ENCODE results near the gene IFNAR1.

The IFNAR1 gene

DNA sequence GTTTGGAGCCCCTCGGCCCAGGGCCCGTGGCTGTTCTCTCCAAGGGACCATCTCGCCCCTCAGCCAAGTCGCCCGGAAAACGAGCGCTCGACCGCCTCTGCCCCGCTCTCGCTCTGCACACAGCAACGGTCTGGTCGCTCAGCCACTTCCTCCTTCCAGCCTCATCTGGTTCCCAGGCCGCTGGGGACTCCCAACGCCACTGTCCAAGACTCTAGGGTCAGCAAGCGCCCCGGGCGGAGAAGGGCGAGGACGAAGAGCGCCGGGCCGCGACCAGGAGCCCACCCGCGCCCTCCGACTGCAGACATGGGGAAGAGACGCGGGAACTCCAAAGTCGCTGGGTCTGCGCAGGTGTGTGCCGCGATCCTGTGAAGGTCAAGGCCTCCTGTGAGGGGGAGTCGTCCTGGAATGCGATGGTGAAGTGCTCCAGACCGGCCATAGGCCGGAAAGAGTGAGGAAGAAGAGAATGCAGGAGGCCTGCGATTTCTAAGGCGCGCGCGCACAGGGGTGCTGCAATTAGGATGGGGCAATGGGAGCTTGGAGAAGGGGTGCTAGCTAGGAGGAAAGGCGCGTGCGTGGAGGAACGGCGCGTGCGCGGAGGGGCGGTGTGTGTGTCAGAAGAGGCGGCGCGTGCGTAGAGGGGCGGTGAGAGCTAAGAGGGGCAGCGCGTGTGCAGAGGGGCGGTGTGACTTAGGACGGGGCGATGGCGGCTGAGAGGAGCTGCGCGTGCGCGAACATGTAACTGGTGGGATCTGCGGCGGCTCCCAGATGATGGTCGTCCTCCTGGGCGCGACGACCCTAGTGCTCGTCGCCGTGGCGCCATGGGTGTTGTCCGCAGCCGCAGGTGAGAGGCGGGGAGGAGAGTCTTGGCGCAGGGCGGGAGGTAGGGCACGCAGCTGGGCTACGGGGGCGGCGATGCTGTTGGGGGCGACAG lies at the start of gene IFNAR1:
TSS of gene IFNAR1 (plus strand) at position 680 of the 931 bp plus-strand sequence. CDS start at position 766, 86 bp downstream.
- DNase-seq (ENCODE audit: low spot score): peak; percentile 64

DNA sequence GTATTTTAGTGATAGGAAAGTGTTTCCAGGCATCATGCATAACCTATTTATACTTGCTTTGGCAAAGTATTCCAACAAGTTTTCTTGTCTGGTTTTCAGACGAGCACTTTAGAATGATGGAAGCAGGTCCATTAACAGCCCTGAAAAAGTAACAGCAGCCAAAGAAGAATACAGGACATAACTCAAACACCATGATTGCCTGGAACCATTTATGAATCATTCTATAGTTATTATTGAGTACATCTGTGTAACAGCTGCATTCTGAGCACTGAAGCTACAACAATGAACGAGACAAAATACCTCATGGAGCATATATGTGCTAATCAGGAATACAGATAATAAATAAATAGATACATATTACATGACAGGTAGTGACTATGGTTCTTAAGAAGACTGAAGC lies 46.0 kb upstream of the IFNAR1 start:
- no peak for DNase-seq (ENCODE audit: low spot score)

DNA sequence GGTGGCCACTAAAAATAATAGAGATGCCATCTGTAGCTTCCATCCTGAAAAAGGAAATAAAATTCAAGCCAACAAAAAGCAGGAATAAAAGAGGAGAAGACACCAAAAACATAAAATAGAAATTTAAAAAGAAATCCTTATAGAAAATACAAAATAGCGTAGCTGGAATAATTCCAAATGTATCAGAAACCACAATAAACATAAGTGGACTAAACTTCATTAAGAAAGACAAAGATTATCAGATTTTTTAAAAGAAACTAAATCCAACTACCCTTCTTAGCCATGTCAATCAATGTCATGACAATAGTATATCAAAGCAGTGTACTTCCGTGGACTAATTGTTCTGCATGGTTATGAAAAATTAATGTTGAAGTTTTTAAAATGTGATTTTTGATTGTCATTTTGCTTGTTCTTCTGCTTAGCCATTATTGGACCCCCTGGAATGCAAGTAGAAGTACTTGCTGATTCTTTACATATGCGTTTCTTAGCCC lies 45.4 kb upstream of the IFNAR1 start:
- no peak for DNase-seq (ENCODE audit: low spot score)

DNA sequence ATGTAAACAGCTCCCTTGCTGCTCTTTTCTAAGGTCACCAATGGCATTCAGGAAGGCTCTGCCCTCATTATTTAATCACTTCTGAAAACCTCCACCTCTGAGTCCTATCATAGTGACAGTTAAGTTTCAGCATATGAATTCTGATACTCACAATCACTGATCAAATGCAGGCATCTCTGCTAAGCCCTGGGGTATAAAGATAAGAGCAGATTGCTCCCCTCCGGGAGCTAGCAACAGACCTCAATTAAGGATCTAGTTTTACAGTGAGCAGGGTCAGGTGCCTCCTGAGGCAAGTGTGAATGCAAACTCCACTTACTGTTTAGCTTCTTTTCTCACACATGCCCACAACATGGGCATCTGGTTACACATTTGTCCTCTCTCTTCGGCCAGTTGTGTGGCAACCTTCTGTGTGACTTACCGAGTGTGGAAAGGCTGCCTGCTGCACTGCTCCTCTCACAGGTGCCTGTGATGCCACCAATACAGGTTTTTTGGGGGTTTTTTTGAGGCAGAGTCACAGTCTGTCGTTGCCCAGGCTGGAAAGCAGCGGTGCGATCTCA lies 43.6 kb upstream of the IFNAR1 start:
- no peak for DNase-seq (ENCODE audit: low spot score)

DNA sequence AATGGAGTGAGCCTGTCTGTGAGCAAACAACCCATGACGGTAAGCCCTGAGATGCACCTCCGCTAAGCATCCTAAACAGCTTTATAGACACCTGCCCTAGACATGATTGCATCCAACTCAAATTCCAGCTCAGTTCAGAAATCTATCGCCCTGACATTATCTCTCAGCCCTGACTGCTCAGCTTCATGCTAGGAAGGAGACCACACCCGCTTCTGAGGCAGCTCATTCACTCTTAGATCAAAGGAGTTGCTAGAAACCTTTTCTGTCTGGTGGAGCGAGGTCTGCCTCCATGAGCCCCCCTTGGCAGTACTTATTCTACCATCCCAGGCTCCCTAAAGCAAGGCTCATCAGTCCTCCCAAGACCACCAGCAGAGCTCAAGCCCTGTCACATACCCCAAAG lies 41.6 kb upstream of the IFNAR1 start:
- DNase-seq (ENCODE audit: low spot score): no peak

DNA sequence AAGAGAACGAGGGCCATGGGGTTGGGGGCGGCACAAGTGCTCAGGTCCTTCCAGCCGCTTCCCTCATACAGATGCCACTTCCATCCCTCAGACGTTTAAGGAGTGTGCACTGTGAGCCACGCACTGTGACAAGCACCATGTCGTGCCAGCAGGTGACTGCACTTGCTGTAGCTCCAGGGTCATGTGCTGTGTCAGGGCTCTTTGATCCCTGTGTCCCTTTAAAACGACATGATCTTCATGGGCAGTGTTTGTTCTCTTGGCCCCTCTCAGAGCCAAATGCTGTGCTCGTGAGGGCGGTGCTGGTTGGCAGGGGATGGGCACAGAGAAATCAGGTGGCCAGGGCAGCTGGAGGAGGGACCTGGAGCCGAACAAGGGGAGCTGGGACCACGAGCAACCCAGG lies 38.7 kb upstream of the IFNAR1 start:
- no peak for DNase-seq (ENCODE audit: low spot score)

DNA sequence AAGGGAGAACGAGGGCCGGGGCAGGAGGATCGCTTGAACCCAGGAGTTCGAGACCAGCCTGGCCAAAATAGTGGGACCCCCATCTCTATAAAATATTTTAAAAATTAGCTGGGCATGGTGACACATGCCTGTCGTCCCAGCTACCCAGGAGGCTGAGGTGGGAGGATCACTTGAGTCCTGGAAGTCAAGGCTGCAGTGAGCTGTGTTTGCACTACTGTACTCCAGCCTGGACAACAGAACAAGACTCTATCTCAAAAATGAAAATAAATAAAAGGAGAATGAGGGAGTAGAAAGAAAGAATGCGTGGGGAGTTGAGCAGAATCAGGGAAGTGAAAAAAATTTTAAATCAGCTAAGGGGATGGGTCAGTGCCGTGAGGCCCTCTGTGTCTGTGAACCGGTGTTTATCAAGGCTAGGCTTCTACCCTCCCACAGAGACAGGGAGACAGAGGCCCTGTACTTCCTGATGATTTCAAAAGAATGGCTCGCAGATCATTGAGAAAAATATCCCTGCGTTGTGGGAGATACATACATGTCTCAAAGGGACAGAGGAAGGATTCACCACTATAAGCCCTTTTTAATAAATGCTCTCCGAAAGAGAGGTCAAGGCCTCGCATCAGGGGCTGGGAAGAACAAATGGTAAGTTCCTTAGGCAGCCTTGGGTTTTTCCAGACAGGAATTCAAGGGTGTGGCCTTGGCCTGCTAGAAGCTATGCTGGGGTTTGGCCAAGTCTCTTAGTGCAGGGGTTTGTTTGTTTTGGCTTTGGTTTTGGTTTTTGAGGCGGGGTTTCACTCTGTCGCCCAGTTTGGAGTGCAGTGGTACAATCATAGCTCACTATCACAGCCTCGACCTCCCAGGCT lies 37.9 kb upstream of the IFNAR1 start:
- no peak for DNase-seq (ENCODE audit: low spot score)

DNA sequence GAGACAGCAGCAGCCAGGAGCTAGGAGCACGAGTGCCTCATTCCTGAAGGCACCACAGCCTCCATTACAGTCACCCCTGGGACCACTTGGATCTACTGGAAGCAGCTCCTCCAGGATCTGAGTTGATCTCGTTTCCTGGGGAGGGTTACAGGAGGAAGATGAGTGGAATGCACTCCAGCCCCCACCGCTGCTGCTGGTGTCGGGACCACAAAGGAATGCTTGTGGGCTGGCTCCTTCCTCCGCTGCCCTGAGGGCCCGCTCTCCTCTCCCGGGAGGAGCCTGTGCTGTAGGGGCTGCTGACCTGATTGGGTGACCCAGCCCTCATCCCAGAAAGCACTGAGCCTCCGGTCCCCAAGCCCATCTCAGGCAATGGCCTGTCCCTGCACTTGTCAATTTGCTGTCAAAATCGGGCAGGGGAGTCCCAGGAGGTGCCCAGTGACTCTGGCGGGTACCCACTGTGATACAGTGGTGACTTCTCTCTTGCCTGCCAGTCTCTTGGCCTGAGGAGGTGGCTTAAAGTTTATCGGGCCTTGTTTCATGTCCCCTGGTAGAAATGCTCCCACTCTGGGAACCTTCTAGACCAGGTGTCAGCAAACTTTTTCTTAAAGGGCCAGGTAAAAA lies 35.5 kb upstream of the IFNAR1 start:
- no peak for DNase-seq (ENCODE audit: low spot score)

DNA sequence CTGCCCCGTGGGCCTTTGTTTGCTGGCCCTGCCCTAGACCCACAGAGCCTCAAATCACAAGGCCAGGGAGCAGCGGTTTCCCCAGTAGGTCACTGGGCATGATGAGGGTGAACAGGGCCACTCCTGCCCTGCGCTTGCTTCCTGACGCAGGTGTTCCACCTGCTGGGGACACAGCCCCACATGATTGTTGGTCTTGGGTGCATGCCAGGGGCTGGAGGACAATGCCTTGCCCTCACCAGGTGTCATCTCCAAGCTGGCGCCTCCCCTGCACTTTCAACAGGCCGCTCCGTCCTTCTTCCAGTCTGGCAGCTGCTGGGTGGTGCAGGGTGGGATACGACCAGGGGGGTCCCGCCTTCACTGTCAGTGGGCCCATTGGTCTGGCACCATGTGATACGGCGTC lies 34.3 kb upstream of the IFNAR1 start:
- no peak for DNase-seq (ENCODE audit: low spot score)

DNA sequence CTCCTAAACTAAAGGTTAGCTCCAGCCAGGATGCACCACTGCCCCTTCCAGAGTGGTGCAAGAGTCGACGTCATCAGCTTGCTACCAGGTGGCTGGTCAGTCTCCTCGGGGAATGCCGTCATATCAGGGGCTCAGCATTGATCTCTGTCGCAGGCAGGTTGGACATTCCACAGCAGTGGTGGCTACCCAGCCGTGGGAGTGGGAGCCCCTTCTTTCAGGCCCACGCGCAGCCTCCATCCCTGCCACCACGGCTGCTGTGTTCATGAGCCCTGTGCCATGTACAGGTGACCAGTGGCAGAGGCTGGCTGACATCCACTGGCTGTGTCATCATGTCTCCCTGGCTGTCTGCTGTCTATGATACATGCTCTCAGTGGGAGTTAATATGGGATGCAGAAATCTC lies 33.1 kb upstream of the IFNAR1 start:
- no peak for DNase-seq (ENCODE audit: low spot score)

DNA sequence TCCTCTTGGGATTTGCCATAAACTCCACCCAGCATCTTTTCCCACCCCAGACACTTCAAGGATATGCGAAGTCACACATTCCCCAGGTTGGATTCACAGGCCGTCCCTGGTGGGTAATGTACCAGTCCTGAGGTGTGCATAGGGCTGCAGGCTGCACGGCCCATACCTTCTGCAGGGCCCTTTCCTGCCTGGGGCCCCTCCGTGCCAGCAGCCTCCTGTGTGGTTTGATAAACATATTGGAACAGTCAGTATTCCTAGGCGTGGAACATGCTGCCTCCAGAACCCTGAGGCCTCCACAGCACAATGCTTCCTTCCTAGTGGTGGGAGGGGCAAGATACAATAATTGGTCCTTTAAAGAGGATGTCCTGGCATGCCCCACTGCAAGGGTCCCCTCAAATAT lies 32.0 kb upstream of the IFNAR1 start:
- no peak for DNase-seq (ENCODE audit: low spot score)

DNA sequence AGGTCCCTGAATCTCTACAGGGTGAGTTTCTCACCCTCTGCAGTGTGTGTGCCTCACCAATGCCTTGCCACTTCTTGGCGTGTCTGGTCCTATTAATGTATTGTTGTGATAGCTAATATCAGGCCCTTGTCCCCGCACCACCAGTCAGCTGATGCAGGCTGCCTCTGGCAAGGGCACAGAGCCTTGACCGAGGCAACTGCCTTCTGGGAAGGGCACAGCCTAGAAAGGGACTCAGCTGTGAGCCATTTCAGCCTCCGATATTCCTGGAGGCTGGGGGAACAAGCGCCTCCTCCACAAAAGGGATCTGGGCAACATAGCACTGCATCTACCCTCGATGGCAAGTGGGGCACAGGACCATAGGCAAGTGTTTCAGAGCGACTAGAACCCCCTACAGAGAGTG lies 31.6 kb upstream of the IFNAR1 start:
- no peak for DNase-seq (ENCODE audit: low spot score)

DNA sequence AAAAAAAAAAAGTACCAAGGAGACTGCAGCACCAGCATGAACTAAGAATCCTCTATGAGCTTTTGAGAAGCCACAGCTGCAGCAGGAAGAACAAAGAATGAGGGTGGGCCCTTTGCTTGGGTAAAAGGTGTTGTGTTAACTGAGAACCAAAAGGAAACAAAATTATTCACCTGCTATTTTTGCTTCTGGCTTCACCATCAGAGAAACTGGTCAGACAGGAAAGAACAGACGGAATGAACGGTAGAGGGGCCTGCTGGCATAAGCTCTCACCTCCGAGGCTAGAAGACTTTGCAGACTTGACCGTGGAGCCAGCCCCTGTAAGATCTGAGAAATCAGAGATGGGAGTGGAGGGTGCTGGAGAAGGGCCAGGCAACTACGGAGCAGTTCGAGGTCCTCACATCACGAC lies 31.0 kb upstream of the IFNAR1 start:
- DNase-seq (ENCODE audit: low spot score): no peak

DNA sequence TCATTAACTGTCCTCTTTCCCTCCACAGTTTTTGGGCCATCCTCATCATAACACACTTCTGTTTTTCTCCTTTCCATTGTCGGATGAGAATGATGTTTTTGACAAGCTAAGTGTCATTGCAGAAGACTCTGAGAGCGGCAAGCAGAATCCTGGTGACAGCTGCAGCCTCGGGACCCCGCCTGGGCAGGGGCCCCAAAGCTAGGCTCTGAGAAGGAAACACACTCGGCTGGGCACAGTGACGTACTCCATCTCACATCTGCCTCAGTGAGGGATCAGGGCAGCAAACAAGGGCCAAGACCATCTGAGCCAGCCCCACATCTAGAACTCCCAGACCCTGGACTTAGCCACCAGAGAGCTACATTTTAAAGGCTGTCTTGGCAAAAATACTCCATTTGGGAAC lies 28.6 kb upstream of the IFNAR1 start:
- DNase-seq (ENCODE audit: low spot score): no peak

DNA sequence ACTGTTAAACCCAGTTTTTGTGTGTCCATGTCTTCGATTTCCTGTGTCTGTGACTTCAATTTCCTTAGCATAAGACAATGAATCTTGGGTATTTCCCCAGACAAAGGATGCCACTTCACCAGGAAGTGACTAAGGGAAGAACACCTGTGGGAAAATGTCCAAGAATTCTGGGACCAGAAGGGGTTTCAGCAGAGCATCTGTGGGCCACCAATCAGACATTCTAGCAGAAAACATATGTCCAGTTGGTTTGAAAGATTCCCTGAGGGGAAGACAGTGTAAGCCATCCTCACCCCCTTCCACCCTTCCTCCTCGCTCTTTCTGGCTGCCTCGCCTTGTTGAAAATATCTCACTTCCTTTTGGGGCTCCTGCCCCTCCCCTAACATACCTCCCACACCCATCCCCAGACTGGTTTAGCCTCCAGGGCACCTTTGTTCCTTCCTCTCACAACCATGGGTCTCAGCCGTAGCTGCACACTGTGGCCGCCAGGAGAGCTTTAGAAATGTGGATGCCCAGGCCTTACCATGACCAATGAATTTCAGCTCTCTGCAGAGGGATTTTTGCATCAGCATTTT lies 25.5 kb upstream of the IFNAR1 start:
- no peak for DNase-seq (ENCODE audit: low spot score)

DNA sequence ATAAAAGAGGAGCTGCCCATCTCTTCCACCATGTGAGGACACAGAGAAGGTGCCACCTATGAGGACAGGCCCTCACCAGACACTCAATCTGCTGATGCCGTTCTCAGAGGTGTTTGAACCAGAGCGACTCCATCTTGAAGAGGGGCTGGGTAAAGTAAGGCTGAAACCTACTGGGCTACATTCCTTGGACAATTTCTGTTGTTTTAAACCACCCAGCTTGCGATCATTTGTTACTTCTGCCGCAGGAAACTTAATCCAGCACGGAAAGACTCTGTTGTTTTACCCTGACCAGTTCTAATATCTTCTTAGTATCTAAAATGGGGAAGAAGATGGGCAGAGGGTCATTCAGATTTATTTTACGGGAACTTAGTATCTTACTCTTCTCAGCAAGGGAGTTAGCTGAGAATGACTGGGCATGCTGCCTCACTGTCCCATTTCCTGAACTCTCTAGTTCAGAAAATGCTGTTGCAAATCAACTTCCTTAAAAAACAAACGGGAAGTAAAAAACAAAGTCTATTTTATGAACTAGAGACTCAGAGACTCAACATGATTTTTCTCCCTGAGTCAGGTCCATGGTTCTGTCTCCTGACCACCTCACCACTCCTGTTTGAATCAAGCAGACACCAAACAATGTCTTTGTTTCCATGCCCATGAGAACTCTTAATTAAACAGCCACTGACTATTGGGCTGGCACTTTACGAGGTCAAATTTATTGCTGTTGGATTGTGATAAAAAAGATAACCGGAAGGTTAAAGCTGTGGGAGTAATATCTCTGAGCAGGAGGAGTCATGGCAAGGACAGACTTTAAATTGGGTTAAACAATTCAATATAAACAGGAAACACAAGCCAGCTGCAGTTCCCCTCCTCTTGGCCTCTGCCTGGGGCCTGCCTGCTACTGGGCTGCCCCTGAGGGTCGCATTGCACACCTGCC lies 23.8 kb upstream of the IFNAR1 start:
- DNase-seq (ENCODE audit: low spot score): no peak

DNA sequence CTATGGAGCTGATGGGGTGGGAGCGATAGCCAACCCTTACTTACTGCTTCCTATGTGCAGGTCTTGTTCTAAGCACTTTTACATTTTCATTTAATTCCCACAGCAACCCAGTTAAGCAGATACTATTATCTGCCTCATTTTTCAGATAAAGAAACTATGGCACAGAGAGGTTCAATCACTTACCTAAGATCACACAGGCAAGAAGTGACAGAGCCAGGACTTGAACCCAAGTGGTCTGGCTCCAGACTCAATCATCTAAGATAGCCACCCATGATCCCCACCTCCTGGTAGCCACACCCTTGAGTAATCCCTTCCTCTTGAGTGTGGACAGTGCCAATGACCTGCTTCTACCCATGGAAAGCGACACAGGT lies 23.2 kb upstream of the IFNAR1 start:
- DNase-seq (ENCODE audit: low spot score): no peak

DNA sequence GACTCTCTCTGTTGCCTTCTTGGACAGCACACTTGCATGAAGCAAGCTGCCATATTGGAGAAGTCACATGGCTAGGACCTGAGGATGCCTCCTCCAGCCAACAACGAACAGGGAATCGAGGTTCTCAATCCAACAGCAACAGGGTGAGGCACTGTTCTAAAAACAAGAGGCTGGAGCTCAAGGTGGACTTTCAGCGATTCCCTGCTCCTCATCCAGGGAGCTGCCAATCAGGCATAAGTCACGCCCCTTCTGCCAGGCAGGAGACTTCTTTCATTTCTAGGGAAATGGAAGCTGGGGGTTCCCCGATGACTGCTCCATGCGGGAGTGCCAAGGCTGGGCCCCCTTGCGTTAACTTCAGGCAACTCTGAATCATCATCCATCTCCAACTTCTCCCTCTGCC lies 22.7 kb upstream of the IFNAR1 start:
- no peak for DNase-seq (ENCODE audit: low spot score)

DNA sequence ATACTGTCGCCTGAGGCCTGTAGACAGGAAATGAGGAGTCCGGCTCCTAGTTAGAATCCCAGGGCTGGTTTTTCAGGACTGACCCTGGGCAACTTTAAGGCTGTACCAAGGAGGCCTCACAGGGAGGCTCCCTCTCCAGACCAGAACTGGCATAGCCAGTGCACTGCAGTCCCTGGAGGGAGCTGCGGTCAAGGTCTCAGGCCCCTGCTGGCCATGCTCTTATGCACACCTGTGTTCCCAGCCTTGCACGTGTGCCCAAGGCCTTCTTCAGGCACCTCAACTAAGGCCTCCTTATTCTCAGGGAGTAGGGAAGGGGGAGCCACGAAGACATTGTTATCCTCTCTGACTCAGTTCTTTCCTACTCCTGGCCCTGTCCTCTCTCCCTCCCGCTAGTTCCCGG lies 22.0 kb upstream of the IFNAR1 start:
- no peak for DNase-seq (ENCODE audit: low spot score)

DNA sequence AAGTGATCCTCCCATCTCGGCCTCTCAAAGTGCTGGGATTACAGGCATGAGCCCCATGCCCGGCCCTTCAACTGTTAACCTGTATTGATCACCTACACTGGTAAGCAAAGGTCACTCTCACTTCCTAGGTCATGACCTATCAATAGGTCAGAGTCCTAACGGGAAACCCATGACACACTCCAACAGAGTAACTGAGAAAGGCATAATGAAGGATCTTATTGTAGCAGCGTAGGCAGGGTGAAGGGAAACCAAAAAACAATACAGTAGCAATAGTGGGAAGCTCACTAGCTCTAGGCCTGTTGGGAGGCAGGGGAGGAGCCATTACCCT lies 19.5 kb upstream of the IFNAR1 start:
- DNase-seq (ENCODE audit: low spot score): no peak

DNA sequence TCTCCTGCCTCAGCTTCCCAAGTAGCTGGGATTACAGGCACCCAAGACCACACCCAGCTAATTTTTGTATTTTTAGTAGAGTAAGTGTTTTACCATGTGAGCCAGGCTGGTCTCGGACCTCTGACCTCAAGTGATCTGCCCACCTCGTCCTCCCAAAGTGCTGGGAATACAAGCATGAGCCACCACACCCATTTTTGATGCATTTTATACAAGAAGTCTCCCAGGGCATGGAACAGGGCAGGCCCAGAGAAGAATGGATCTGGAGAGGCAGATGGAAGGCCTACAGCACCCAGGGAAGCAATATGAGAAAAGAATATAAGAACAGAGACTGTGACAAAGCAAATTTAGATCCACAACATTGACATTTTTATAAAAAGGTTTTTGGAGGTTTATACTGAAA lies 18.8 kb upstream of the IFNAR1 start:
- DNase-seq (ENCODE audit: low spot score): no peak

All from HuH-7.5 (cell line).